NCI-H1105 treated with DMSO at 0.1 percent for 48 hours (cell line): Measurements from ENCODE around the gene MBLAC1.
A peak's percentile ranks its signal among the peaks of the same experiment; 100 is the strongest.

Experiments used
- DNase-seq: peaks from one replicate; lab custom pipeline; 2025; lab: John Stamatoyannopoulos, UW

Gene MBLAC1

DNA sequence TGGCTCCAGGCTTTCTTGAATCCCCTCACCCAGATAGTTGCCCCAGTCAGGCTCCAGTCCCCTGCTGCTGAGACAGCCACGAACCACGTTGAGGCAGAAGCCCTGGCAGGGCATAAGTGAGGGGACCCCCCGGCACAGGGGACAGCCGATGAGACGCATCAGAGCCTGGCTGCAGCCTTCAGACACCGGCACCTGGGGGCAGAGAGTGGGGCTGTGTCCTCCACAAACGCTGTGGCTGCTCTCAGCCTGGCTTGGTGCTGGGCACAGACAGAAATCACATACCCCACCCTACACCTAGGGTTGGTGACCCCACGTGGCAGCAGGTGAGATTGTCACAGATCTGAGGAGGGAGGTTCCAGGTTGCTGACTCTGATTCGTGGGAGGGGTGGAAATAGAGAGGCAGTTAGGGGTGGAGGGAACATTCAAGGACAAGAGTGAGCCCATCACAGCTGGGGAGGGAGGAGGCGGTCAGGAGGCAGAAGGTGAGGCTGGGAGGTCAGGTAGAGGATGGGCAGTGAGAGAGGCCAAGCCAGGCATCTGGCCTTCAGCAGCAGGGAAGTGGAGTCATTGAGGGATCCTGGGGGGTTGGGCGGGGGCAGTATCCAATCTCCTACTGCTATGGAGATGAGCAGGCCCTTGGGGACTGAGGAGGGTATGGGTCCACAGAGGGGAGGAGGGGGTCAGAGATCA lies 47.2 kb downstream of the MBLAC1 start:
- DNase-seq, result no peak

DNA sequence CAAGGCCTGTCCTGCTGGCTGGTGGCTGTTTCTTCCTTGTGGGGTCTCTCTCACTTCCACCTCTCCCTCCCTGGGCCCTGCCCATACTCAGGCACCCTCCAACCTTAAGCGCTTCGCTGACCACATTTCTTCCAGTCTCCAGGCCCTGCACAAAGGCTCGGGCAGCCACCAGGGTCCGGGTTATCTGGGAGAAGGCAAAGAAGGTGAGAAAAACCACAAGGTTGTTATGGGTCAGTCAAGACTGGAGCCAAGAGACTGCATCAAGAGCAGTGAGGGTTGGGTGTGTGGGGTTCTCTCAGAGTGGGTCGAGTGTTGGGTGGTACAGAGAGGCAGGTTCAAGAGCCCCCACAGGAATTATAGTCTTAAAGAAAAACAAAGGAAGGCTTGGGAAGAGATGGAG lies 47.8 kb downstream of the MBLAC1 start:
- no peak for DNase-seq

DNA sequence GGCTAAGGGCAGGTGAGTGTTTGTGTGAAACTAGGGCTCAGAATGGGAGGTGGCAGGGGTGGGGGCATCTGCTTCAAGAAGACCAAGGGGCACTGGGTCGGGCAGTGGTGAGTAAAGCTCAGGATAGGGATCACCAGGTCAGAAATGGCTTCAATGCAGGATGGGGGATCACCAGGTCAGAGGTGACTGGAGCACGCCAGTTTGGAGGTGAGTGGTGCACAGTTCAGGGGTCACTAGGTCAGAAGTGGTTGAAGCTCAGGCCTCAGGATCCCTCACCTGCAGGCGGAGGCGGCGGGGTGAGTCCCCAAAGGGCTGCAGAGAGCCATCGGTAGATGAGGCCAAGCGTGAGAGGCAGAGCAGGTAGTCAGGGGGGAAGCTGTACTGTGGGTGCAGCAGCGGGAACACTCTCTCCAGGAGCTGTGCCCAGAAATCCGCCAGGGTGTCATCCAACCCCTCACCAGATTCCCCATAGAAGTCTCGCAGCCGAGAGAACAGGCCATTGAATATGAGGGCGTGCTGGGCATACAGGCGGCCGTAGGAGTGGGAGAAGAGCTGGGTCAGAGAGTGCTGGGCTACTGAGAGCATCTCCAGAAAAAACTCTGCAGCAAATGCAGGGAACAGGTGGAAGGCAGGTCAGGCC lies 48.6 kb downstream of the MBLAC1 start:
- DNase-seq, result no peak

DNA sequence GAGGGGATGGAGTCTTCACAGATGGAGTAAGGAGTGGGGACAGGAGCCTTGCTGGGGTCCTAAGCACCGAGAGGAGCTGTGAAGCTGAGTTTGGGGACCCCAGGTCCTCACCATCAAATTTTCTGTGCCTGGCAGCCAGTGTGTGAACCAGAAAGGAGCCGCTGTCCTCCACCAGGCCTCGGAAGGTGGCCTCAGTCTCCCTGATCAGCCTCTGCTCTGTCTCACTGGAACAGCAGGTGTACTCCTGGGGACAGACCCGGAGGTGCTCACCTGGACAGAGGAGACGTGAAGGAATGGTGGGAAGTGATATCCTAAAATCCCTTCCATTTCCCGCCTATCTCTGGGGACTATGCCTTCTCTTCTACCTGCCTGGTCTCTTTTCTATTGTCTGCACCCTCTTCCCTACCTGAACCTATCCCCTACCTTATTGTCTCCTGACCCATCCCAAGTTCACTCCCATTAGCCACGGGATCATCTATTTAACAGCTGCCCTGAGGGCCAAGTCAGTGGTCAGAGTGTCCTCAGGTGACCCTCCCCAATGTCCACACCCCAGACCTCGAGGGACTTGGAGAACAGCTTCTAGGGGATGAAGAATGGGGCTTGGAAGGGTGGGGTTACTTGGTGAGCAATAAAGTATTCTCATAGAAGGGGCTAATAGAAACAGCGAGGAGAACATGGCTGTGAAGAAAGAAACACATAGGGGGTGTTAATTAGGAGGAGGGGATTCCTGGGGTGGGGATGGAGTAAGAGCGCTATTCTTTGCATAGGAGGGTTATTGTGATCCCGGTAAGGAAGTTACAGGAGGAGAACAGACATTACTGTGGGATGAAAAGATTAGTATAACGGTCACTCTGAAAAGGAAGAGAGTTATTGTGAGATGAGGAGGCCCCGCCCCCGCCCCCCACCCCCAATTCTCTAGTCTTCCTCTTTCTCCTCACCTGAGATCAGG lies 49.6 kb downstream of the MBLAC1 start:
- DNase-seq, result peak; percentile 7

DNA sequence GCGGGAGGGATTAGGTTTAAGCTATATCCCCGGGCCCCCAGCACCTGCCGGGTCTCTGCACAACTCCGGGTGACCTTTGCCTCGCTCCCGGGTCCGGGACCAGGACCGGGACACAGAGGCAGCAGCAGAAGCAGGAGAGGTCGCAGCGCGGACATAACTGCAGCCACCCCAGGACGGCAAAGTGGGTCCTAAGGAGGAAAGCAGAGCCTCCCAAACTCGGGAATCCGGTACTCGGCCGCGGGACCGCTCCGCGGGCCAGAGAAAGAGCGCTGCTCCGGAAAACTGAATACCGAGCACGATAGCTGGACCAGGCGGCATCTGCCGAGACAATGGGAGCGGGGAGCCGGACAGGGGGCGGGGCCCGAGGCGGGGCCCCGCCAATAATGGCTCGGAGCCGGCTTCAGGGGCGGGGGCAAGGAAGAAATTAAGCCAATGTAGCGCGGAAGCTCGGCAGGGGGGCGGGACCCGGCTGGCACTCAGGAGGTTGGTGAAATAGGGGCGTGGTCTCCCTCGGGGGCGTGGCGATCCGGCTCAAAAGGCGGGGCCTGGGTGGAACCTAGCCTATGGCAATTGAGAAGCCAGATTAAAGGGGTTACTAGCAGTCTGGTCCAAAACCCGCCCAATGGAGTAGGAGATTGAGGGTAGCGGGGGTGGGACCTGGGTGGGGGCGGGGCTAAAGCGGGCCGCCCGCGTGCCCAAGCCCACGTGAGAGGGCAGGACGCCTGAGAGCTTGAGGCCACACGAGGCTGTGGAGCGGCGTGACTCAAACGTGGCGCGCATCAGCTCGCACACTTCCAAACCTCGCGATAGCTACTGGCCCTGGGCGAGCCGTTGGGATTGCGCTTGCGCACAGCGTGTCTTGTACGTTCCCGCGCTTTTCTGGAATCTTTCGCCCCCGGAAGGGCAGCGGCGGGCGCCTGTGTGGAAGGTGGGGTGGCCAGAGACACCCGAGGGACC lies 50.6 kb downstream of the MBLAC1 start, which contains the start of the genes GPC2 and STAG3:
Gene GPC2 (minus strand): TSS at position 337 of the 957 bp plus-strand sequence. CDS start 182 bp downstream, at position 155.
Gene STAG3 (plus strand): TSS at position 874 of the 957 bp plus-strand sequence. CDS start 2,639 bp downstream, outside the sequence.
- peak; percentile 92 for DNase-seq
